HG03103 (cell line): ENCODE measurements around the gene UBE2M.
A peak's percentile ranks its signal among the peaks of the same experiment; 100 is the strongest.

ENCODE experiments used
- ATAC-seq: cut with Tn5 transposase; IDR thresholded peaks from one replicate; pipeline ENCODE4 v1.9.1; 2021; ENCODE audit warnings: low read depth; ENCODE audit not compliant: unreplicated experiment

The UBE2M gene

GRCh38 chr19:58555920-58556621 is 2.3 kb downstream of the UBE2M start:
- no peak for ATAC-seq

- no peak for ATAC-seq
These were observed 3.0 kb downstream of the UBE2M start for GRCh38 chr19:58555369-58555885.

- ATAC-seq, result peak; percentile 24
These were observed 3.7 kb downstream of the UBE2M start, which contains the start of gene CHMP2A for GRCh38 chr19:58554494-58555368. Gene CHMP2A, minus strand, starts transcription at chr19:58555105. Its CDS starts 893 bp downstream, at chr19:58554212.

GRCh38 chr19:58553799-58554493 is 4.5 kb downstream of the UBE2M start:
- ATAC-seq, result no peak

- no peak for ATAC-seq
These were observed 5.8 kb downstream of the UBE2M start for GRCh38 chr19:58552655-58553054.

GRCh38 chr19:58551577-58552471 is 6.6 kb downstream of the UBE2M start:
- ATAC-seq, result no peak

- ATAC-seq, result no peak
These were observed 7.3 kb downstream of the UBE2M start for GRCh38 chr19:58551123-58551497.

- no peak for ATAC-seq
These were observed 7.9 kb downstream of the UBE2M start for GRCh38 chr19:58550362-58551122.

GRCh38 chr19:58549664-58550361 is 8.6 kb downstream of the UBE2M start:
- ATAC-seq, result no peak

GRCh38 chr19:58548859-58549663 is 9.3 kb downstream of the UBE2M start:
- ATAC-seq, result no peak

GRCh38 chr19:58547323-58548312 is 10.8 kb downstream of the UBE2M start:
- ATAC-seq, result no peak

- no peak for ATAC-seq
These were observed 12.3 kb downstream of the UBE2M start for GRCh38 chr19:58546019-58546530.

- ATAC-seq, result no peak
These were observed 13.0 kb downstream of the UBE2M start for GRCh38 chr19:58545286-58546018.

- peak; percentile 29 for ATAC-seq
These were observed 13.7 kb downstream of the UBE2M start for GRCh38 chr19:58544591-58545285.
